Dermis blood vessel endothelial cell (primary cell): Measurements from ENCODE around the gene MACROH2A2. TPM values are rescaled to one million over a fixed set of nuclear protein-coding genes. Genes with fewer than 3 reads are reported as not detected.
"Not testable (repeated sequence)": the region's sequence is repeated elsewhere in the genome, so short reads cannot be mapped to it uniquely, and the experiment has no call there.

Experiments used
- DNase-seq: peaks from one replicate; pipeline ENCODE4 v3.0.0; 2010
- total RNA-seq: library from RNA; depleted of rRNA; stranded (reverse); fragments of >200 nt; gene quantifications from 2 replicates; pipeline ENCODE4 v1.2.3, GENCODE V29; 2014

MACROH2A2 gene
- total RNA-seq, 1 donor from 2014 or later = under 0.01 TPM

DNA sequence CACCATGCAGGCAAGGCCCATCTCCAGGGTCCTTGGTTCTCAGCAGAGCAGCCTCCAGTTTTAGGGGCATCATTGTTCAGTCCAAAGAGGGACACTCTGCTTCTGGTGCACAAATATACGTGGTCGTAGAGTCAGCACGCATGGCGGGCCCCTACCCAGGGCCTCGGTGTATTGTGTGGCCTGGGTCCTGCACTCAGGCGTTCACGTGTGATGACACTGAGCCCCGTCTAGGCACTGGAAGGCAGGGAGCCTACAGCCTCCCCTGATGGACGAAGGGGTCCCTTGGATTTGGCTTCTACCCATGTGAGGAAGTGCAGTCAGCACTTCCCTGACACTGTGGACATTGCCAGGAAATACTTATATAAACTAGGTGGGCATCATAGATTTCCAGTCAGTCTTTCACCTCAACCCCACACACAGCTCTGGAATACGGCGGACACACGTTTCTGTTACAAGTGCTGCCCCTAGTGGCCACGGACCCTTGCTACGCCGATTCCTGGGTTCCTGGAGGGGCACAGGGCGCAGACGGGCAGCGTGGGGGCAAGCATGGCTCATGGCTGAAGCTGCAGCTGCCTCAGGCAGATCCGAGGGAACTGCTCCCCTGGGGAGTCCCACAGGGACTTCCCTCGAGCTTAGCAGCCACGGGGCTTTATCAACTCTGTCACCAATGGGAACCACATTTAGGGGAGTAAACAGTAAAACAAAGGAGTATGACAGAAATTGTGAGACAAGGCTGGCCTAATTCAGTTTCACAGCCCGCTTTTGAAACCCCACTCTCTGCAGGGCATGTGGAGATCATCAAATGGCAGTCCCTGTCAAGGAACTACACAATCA, 54.5 kb downstream of the MACROH2A2 start:
- DNase-seq = peak; percentile 45

DNA sequence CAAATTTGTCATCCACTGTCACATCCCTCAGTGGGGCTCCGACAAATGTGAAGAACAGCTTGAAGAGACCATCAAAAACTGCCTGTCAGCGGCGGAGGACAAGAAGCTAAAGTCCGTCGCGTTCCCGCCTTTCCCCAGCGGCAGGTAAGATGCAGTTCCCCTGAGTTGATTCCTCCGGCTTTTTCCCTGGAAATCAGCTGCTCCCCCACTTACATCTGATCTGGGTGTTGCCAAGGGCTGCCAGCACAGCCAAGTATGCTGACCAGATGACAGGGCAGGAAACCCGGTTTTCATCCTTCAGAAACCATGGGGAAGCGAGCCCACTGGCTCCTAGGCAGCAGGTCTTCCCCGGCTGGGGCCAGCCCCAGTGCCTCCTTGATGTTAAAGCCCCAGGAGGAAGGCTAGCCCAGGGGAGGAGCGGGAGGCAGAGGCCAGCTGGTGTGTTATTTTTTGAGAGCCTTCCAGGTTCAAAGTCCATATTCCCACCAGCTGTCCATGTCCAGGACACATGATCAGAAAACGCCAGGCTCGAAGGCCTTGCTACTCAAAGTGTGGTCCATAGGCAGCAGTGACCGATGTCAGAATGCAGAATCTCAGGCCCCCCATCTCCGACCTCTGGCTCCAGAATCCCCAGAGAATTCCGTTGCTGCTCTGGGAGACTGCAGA, 56.6 kb downstream of the MACROH2A2 start:
- no peak for DNase-seq

DNA sequence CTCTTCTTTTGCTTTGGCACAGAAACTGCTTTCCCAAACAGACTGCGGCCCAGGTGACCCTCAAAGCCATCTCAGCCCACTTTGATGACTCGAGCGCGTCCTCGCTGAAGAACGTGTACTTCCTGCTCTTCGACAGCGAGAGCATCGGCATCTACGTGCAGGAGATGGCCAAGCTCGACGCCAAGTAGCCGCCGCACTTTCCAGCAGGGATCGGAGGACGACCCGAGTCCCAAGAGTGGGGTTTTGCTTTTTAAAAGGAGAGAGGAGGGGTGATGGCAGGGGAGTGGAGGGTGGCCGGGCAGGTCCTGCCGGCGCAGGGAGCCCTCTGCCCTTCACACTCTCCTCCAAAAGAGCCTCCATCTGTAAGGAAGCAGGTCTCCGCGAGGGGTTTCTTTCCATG, 58.9 kb downstream of the MACROH2A2 start:
- no peak for DNase-seq

DNA sequence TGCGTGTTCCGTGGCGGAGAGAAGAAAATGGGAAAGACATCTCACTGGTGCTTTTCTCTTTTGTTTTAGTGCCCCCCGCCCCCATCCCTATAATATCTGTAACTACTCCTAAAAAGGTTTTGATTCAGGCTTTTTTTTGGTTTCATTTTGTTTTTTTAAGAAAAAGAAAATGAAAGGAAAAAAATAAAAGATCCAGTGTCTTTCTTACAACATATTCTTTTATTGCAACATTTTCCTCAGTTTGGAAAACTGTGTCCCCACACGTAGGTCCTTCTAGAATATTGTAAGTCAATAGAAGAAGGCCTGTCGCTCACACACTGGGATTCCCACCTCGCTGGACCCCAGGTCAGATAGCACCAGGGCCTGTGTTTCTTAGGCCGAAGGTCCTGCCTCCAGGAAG, 59.4 kb downstream of the MACROH2A2 start:
- no peak for DNase-seq

DNA sequence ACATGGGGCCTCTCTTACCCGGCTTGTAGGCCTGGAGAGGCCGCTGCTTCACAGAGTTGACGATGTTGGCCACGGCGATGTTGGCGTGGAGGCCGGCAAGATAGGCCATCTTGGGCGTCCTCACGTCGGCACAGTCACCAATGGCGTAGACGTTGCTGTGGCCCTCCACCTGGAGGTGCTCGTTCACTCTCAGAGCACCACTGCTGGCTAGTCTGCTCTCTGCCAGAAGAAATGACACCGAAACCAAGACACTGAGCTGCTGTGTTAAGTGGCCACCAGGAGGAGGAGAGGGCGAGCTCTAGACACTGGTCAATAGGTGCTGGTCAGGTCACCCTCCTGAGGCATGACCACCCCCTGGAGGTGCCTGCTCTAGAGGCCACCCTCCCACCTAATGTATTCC, 62.3 kb downstream of the MACROH2A2 start:
- DNase-seq = no peak

DNA sequence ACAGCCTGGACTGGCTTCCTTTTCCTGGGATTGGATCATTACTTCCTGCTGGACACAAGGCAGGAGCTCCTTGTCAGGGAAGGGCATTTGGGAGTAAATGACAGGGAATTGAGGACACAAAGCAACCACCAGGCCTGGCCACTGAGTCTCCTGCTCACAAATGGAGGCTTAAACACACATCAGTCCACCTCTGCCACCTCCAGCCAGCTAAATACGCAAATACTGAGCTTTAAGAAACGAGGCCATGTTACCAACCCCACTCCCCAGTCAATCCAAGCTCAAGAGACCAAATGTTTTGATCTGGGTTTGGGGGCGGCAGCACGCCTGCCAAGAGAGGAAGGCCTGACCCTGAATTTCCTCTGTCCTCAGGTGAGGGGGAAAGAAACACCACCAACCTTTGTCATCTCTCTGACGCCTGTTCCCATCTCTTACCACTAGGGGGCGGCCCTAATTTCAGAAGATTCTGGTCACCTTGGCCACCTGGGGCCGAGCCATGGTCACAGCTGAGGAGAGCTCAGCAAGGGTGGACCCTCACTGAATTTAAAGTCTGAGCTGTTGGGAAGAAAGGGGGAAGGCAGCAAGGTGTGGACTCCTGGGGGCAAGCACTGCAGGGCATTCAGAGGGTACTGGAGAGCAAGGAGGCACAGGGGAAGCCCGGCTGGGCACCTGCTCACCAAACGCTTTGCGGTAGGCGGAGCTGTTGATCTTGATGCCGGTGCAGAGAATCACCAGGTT, 63.5 kb downstream of the MACROH2A2 start:
- DNase-seq = peak; percentile 64

DNA sequence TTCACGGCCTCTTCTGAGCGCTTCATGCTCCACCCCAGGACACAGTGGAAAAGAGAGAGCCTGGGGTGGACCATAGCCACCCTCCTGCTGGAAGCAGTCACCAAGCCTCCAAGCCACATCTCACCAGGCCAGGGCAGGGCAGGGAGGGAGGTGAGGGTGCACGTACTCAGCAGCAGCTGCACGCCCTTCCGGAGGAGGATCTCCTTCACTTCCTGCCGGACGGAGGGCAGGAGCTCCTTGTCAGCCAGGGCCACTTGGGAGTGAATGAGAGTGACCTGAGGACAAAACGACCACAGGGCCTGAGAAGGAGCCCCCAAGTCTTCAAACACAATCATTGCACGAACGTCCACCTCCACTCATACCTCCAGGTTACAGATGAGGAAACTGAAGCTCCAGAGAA, 65.0 kb downstream of the MACROH2A2 start:
- DNase-seq = no peak

DNA sequence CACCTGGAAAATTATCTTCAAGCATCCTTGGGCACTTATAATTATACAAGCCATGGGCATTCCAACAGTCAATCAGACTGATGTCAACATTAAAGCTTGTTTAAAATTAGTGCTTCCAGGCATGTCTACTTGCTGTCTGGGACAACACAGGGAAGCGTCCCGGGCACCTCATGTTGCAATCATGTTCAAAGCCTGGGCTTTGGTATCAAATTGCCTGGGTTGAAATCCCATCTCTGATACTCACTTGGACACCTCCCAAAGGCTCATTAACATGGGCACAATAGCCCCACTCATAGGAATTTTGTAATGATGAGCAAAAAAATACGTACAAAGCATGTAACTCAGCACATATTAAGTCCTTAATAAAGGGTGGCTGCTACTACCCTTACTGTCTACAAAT, 65.5 kb downstream of the MACROH2A2 start:
- no peak for DNase-seq

DNA sequence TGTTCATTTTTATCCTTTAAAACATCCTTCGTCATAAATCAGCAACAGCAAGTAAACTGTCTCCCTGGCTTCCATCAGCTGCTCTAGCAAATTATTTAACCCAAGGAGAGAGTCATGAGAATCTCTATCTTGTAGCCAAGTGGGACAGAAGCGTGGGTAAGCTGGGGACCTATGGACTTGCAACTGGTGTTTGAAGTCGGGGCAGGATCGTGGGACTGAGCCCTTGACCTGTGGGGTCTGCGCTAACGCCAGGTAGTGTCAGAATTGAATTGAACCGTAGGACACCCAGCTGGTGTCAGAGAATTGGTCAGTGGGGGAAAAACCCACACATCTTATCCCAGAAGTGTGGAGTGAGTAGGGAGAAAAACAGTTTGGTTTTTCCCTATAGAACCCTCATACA, 66.6 kb downstream of the MACROH2A2 start:
- no peak for DNase-seq

DNA sequence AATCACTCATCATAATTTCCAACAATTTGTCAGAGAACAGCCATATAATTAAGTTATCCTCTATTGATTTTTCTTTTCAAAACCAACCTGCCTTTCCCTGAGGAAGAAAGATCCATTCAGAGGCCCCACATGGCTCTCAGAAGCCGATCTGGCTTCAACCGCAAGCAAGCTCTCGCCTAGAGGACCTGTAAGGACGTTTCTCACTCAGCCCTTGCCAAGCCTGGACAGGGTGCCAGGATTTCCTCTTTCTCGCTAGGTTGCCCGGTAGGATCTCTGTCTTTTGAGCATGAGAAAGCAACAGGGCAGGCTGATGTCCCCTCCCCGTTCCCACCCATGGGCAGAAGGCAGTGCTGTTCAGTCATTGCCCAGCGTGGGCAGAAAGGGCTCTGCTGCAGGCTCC, 67.0 kb downstream of the MACROH2A2 start:
- DNase-seq = no peak

DNA sequence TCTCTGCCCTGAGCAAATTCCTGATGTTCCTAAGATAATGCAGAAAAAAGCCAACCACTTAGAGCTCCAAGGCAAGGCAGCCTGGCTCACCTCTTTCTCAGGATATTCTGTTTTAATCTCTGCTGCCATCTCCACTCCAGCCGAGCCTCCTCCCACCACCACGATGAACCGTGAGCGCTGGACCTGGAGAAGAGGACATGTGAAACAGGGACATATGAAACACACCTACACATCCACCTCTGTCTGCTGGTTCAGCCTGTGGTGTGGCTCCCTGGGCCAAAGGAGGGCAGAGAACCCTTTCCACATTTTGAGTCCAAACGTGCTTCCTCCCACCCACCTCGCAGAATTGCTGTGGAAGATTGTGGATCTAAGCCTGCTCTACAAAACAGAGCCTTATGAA, 67.8 kb downstream of the MACROH2A2 start:
- no peak for DNase-seq

DNA sequence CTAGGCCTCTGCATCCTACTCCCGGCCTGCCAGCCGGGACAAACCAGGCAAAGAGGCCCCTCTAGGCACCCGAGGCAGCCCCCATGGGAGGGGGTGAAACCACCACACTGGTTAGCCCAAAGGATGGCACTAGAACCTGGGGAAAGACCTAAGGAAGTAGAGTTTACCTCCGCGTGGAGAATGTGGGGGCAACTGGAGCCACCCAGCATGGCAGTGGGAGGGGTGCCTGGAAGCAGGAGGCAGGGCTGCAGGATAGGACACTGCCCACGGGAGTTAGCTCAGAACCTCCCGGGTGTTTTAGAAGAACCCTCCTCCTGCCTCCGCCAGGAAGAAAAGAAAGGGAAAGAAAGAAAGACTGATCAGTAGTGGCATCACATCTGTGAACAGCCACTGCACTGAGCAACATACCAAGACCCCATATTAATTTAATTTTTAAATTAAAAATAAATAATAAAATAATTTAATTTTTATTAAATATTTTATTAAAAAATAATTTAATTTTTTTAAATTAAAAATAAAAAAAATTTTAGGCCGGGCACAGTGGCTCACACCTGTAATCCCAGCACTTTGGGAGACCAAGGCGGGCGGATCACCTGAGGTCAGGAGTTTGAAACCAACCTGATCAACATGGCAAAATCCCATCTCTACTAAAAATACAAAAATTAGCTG, 68.8 kb downstream of the MACROH2A2 start:
- no peak for DNase-seq

DNA sequence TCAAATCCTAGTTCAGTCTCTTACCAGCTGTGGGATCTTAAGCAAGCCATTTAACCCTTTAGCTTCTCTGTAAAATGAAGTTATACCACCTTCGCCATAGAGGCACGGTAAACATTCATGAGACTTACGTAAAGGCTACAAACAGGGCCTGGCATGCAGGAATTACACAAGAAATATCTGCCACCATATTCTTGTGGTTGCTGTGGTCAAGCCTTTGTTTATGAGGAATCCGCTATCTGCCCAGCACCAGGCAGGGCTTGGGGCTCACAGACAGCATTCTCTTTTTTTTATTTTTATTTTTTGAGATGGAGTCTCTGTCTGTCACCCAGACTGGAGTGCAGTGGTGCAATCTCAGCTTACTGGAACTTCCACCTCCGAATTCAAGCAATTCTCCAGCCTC, 70.1 kb downstream of the MACROH2A2 start:
- no peak for DNase-seq

DNA sequence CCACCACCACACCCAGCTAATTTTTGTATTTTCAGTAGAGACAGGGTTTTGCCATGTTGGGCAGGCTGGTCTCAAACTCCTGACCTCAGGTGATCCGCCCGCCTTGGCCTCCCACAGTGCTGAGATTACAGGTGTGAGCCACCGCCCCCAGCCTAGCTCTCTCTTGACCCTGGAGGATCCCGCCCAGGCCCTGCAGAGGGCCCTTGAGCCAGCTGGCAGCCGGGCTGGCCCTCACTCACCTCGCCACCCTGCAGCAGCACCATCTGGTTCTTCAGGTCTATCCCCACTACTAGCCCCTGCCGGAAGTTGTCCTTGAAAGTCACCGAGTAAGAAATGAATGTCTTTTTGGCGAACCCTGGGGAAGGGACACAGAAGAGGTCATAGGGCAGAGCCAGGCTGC, 70.5 kb downstream of the MACROH2A2 start:
- not testable (repeated sequence) for DNase-seq

DNA sequence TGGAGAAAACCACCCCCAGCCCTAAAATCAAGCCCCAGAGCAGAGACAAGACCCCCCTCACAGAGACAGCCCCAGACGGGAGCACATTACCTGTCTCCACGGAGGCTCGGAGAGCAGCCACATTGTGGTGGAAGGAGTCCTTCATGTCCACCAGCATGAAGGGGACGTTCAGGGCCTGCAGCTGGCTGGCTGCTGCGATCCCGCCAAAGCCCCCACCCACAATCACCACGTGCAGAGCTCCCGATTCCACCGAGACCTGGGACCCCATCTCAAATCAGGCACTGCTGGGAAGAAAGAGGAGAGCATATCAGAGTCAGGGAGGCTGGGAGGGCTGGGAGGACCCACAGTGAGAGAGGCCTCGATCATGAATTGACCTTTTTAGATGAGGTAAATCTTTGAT, 71.2 kb downstream of the MACROH2A2 start:
- DNase-seq = no peak

DNA sequence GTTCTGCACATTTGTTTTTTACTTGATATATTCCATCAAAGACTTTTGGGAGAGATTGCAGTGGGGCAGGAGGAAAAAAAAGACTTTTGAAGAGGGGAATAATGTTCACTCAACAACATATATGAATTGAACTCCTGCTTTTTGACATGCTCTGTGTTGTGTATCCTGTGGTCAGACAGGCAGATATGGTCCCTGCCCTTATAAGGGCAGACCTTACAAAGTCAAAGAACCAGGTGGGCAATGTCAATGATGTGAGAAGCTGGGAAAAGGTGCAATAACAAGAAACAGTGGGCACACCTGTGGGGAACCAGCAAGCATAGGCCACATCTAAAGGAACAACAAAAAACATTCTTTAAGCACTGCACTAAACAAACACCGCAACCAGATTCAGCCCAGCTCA, 71.8 kb downstream of the MACROH2A2 start:
- DNase-seq = no peak

DNA sequence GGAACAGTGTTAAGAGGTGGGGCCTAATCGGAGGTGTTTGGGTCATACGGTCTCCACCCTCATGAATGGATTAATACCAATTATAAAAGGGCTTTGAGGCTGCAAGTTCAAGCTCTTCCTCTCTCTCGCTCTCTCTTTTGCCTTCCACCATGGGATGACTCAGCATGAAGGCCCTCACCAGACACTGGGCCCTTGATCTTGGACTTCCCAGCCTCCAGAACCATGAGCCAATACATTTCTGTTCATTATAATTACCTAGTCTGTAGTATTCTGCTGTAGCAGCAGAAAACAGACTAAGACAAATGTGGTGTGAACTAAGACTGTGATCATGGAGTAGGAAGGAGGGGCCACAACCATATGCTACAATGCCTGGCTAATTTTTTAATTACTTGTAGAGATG, 72.3 kb downstream of the MACROH2A2 start:
- DNase-seq = no peak

DNA sequence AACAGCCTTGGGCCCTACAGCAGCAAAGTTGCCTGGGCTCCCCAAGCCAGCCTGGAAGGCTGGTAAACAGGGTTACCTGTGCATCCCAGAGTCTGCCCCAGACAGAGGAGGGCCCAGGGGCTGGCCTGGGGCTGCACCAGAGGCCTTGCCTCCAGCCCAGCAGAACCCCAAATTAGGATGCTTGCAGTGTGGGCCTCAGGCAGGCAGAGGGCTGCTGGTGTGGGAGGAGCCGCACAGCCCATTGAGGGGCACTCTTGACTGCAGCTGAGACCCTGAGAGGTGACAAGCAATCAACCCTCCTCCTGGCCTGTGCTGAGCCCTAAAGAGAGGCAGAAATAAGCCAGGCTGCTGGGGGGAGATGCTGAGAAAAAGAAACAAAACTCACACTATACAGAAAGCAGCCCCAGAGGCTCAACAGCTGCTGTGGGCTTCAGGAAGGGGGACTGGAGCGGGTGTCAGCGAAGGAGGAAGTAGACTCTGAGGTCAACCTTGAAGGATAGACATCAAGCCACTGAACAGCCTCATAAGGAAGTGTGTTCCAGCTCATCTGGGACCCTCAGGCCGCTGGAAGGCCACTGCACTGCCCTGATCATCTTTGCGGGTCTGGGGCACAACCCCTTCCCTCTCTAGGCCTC, 73.4 kb downstream of the MACROH2A2 start:
- no peak for DNase-seq

DNA sequence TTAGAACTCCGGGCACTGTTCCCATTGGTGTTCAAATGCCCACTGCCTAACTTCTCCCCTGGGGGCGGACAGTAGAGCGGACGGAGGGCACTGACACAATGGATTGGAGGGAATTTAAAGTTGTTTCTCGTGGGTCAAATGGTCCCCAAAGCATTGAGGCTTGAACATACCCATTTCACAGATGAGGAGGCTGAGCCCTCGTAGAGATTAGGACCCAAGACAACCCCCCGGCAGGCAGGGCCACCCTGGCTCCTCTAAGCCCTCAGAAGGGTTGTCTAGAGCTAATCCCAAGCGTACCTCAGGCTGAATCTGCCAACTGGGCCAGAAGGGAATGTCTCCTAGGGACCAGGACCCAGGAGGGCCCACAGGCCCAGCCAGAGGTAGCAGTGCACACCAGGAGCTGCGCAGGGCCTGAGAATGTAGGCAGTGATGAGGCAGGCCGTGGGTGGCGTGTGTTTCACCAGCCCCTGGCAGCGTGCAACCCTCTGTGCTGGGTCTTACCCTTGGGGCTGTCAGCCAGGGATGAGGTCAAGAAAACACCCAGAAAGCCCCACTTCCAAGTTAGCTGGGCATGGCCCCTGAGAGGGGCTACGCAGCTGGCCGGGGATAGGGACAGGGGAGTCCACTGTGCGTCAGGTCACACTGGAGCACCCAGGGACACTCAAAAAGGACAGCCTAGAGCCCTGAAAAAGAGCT, 74.2 kb downstream of the MACROH2A2 start:
- no peak for DNase-seq

DNA sequence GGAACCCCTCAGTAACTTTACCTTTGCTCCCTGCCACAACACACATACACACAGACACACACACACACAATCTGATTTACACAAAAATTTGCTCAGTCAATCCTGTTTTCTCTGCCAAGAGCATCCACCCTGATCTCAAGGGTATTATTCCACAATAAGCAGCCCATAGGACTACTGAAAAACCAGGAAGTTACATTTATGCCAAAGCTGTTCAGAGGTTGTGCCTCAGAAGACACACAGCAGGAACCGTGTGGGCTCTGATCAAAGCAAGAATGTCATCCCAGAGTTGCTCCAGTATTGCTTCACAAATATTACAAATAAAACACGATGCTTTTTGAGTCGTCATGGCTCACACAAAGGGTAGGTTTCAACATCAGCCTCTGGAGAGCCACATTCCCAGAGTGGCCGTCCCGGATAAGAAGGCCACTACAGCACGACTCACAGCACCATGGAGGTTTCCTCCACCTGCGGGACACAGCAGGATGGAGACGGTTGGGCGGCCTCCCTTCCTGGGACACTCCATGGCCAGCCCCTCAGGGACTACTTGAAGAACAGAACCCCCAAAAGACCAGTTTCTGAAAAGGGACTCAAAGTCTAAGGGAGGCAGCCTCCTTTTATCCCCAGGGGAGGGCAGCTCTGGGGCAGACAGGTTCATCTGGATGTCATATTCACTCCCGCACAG, 78.4 kb downstream of the MACROH2A2 start:
- DNase-seq = no peak

DNA sequence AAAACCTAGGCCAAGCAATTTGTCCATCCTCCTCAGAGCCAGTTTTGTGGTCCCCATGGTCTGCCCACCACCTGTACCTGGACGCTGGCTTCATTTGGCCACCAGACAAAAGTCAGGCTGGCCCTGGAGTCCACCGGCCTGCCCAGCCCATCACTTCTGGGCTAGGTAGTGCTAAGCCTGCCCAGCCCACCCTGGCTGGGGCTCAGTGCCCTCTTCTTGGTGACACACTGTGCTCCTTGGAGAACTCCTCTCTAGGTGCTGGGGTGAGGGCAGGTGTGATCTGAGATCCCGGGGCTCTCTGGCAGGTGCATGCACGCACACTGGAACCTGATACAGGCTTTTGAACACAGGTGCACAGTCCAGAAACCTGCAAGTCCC, 78.9 kb downstream of the MACROH2A2 start:
- no peak for DNase-seq
